ENCODE data around the gene TPP1. TPM values are rescaled to one million over a fixed set of nuclear protein-coding genes. Genes with fewer than 3 reads are reported as not detected.

The TPP1 gene
- total RNA-seq, 1 experiment from 2014 or later = 71.5 TPM

DNA sequence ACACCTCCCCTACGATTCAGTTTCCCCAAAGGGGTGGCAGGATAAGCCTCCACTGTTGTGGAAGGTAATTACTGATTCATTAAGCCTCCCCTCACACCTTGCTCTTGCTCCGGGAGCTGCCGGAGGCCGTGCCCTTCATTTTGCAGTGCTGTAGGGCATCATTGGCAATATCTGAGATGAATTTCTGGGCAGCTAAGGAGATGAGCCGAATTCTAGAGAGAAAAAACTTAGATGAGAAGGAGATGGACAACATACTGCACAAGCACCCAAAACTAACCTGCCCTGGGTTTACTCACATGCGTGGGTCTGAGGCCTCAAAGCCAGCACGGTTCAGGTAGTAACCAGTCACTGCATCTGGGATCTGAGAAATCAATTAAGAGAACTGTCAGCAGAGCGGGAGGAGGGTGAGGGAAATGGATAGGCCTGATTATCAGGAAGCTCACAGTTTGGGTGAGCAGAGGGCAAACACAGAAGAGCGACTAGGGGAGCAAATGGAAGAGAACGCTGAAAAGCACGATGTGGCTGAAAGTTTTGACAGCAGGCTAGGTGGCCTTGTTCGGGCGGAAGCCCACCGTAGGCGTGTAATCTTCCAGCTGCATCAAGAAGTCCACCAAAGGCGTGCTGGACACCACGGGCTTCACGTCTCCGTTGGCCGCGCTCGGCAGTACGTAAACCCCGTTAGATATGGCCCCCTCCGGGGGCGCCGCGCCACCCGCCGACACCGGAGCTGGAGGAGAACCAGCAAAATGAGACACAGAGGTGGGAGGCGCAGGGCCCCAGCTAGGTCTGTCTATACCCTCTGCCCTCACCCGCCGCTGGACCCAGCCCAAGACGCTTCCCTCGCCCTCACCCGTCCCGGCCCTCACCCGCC lies 7.9 kb downstream of the TPP1 start:
- no peak for DNase-seq
- Mint-ChIP-seq H3K36me3 (ENCODE audit: insufficient read depth, unreplicated experiment) (peaks cover 6% of the 10 kb centered on the region), H3K4me1 (ENCODE audit: low read depth, unreplicated experiment) (peaks cover 24% of the 10 kb centered on the region), H3K9me3 (ENCODE audit: low read depth, unreplicated experiment) (no peaks in the 10 kb centered on the region), H3K27ac (ENCODE audit: unreplicated experiment) (peak overlapping the region; percentile 81), H3K4me3 (ENCODE audit: low read depth, unreplicated experiment) (no peak overlapping the region), H3K27me3 (ENCODE audit: unreplicated experiment) (no peaks in the 10 kb centered on the region)
- intact Hi-C loops (cut with micrococcal nuclease; ENCODE audit: unreplicated experiment) = loop anchor here (10.0 kb wide), 1 partner anchor 127 kb away; the partner anchor contains the start of genes ARFIP2 and TIMM10B
- no peak for TF ChIP-seq CTCF (IDR thresholded peaks at IDR 0.05; ENCODE audit: unreplicated experiment)
- no TSS peak for BruUV-seq (replicated peaks)
- CTCF ChIA-PET = interaction anchor here (0.6 to 1.1 kb wide), 3 partner anchors 12 to 146 kb away, joined by 3 to 9 read pairs (median 3); partner anchors contain the start of gene MRPL17

GRCh38 chr11:6610591-6610990 lies 8.6 kb downstream of the TPP1 start:
- Mint-ChIP-seq H3K36me3 (ENCODE audit: insufficient read depth, unreplicated experiment) (peaks cover 11% of the 10 kb centered on the region), H3K4me3 (ENCODE audit: low read depth, unreplicated experiment) (no peak overlapping the region), H3K27me3 (ENCODE audit: unreplicated experiment) (no peaks in the 10 kb centered on the region), H3K4me1 (ENCODE audit: low read depth, unreplicated experiment) (peaks cover 24% of the 10 kb centered on the region), H3K27ac (ENCODE audit: unreplicated experiment) (peak overlapping the region; percentile 81), H3K9me3 (ENCODE audit: low read depth, unreplicated experiment) (no peaks in the 10 kb centered on the region)
- intact Hi-C loops (cut with micrococcal nuclease; ENCODE audit: unreplicated experiment) = loop anchor here (10.0 kb wide), 1 partner anchor 126 kb away; the partner anchor contains the start of genes ARFIP2 and TIMM10B
- DNase-seq = no peak
- TF ChIP-seq CTCF (IDR thresholded peaks at IDR 0.05; ENCODE audit: unreplicated experiment) = no peak
- BruUV-seq (replicated peaks) = TSS peak; percentile 44
- CTCF ChIA-PET = no interaction called here

- BruUV-seq (replicated peaks) = no TSS peak
- no peaks in the 10 kb centered on the region for H3K27me3 Mint-ChIP-seq (ENCODE audit: unreplicated experiment)
- CTCF ChIA-PET = no interaction called here
- intact Hi-C loops (cut with micrococcal nuclease; ENCODE audit: unreplicated experiment) = loop anchor here (10.0 kb wide), 1 partner anchor 125 kb away; the partner anchor contains the start of genes ARFIP2 and TIMM10B
- no peaks in the 10 kb centered on the region for H3K9me3 Mint-ChIP-seq (ENCODE audit: low read depth, unreplicated experiment)
- peak overlapping the region; percentile 81 for H3K27ac Mint-ChIP-seq (ENCODE audit: unreplicated experiment)
- H3K36me3 Mint-ChIP-seq (ENCODE audit: insufficient read depth, unreplicated experiment) = peaks cover 11% of the 10 kb centered on the region
- no peak for DNase-seq
- H3K4me1 Mint-ChIP-seq (ENCODE audit: low read depth, unreplicated experiment) = peaks cover 24% of the 10 kb centered on the region
- no peak for TF ChIP-seq CTCF (IDR thresholded peaks at IDR 0.05; ENCODE audit: unreplicated experiment)
- H3K4me3 Mint-ChIP-seq (ENCODE audit: low read depth, unreplicated experiment) = no peak overlapping the region
Observed at GRCh38 chr11:6609502-6610015, 9.7 kb downstream of the TPP1 start.

GRCh38 chr11:6608726-6609501 lies 10.3 kb downstream of the TPP1 start:
- no peak overlapping the region for H3K4me3 Mint-ChIP-seq (ENCODE audit: low read depth, unreplicated experiment)
- H3K27me3 Mint-ChIP-seq (ENCODE audit: unreplicated experiment) = no peaks in the 10 kb centered on the region
- no TSS peak for BruUV-seq (replicated peaks)
- TF ChIP-seq CTCF (IDR thresholded peaks at IDR 0.05; ENCODE audit: unreplicated experiment) = no peak
- no peaks in the 10 kb centered on the region for H3K9me3 Mint-ChIP-seq (ENCODE audit: low read depth, unreplicated experiment)
- CTCF ChIA-PET = no interaction called here
- H3K36me3 Mint-ChIP-seq (ENCODE audit: insufficient read depth, unreplicated experiment) = peaks cover 11% of the 10 kb centered on the region
- intact Hi-C loops (cut with micrococcal nuclease; ENCODE audit: unreplicated experiment) = no loop called here
- H3K4me1 Mint-ChIP-seq (ENCODE audit: low read depth, unreplicated experiment) = peaks cover 24% of the 10 kb centered on the region
- DNase-seq = no peak
- peak overlapping the region; percentile 81 for H3K27ac Mint-ChIP-seq (ENCODE audit: unreplicated experiment)

Measured in Calu3 (cell line).